ENCODE measurements around the gene FFAR1.

GRCh38 chr19:35352177-35352447 is 4.4 kb downstream of the FFAR1 start:
- TF ChIP-seq POLR2AphosphoS5 (IDR thresholded peaks at IDR 0.05; ENCODE audit: low read depth, low read length) (no peak), POLR2A (IDR thresholded peaks at IDR 0.05; ENCODE audit: low read depth, low read length) (no peak)

Measured in GM12892 (cell line).